ENCODE data around the gene SSBP3. TPM values are rescaled to one million over a fixed set of nuclear protein-coding genes. Genes with fewer than 3 reads are reported as not detected.

The SSBP3 gene
- polyA plus RNA-seq, 3 donors: 18.6 to 43.9 (median 37.0) TPM

DNA sequence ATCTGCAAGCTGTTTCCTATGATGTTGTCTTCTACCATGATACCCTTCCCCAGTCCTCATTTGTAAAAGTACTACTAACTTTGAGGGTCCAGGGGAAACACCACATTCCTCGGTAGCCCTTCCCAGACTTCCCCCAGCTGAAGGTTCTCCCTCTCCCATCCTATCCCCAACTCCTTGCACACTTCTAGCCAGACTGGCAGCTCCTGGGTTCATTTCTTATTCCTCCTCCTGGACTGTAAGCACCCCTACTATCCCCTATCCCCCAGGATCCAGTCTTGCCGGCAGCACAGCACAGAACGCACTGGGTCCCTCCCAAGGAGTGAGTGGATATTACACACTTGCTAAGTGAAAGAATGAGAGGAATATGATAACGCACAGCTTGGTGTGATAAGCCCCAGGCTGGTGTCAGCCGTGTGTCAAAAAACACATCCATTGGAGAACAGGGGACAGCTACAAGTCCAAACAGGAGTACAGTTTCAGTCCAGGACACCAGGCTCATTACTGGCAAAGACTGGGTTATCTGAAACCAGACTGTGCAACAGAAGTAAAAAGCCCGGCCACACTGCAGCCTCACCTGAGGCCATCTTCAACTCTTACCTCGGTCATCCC is 100.2 kb downstream of the SSBP3 start:
- WGBS, 3 donors: 86 to 89% (median 86%) methylated on average over 7 of the region's 7 CpGs
- no peak overlapping the region for H3K27ac ChIP-seq (ENCODE audit: low read depth, low read length)

DNA sequence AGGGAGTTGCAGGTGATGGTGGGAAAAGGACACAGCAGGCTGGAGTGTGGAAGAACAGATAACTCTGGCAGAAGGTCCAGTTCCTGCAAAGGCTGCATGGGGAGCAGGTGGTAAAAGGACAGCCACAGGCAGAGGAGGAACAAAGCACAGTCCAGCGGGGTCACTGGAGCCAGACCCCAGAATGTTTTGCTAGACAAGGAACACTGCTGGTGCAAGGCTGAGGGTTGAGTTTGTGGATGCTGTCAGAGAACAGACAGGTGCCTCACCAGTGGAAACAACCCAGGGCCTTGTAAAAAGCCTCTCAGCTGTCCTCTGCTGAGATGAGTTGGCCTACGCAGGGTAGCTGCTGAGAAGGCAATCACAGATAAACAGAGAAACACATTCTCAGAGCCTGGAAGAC is 101.7 kb downstream of the SSBP3 start:
- WGBS, 3 donors: 89 to 99% (median 93%) methylated on average over 2 of the region's 2 CpGs

DNA sequence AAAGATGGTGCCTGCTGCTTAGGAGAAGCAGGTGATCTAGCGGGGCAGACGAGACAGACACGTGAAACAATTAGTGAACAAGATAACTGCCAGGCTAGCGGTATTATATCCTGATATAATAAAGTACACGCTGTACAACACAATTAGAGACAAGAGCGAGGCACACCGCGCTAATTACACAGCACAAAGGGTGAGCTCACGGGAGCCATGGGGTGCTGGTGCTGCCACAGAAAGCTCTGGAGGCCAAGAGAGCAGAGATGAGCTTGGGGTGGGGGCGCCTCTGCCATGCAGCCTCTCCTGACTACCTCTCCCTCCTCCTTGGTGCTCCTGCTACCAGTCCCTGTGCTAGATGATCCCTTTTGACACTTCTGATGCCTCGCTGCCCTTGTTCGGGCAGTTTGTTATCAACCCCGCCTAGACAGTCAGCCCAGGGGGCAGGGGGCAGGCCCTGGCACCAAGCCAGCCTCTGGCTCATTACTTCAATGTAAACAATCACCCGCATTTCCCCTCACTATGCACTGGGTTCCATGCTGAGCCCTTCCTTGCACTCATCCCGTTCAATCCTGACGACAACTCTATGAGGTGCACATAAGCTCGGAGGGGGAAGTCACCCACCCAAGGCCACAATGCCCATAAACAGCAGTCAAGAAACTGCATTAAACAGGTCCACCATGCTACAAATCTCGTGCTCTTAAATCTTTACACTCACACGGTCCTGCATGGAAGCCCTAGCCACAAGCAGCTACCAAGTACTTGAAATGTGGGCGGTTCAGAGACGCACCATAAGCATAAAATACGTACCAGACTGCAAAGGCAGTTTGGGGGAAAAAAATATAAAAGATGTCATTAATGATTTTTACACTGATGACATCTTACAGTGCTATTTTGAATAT is 103.0 kb downstream of the SSBP3 start:
- WGBS, 3 donors: 81 to 87% (median 85%) methylated on average over 21 to 22 of the region's 22 CpGs
- no peak overlapping the region for H3K27ac ChIP-seq (ENCODE audit: low read depth, low read length)

More for the DNA sequence above, 101.7 kb downstream of the SSBP3 start:
- H3K27ac ChIP-seq (ENCODE audit: low read depth, low read length): no peak overlapping the region

DNA sequence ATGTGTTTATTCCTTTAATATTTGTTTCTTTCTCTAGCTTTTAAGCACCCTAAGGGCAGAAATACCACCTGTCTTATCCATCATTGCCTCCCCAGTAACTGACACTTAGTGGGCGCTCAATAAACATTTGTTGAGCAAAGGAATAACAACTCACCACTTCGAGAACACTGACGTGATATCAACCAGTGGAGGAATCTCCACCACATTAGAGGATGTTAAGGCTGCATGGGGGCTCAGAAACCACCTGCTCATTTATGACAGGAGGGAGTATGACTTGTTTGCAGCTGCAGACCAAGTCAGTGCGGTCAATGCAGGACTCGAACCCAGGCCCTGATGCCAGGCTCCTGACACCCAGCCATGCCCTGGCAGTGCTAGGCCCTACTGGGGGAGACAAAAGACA is 103.6 kb downstream of the SSBP3 start:
- WGBS, 3 donors: 92 to 97% (median 96%) methylated on average over 5 of the region's 5 CpGs
- H3K27ac ChIP-seq (ENCODE audit: low read depth, low read length): no peak overlapping the region

DNA sequence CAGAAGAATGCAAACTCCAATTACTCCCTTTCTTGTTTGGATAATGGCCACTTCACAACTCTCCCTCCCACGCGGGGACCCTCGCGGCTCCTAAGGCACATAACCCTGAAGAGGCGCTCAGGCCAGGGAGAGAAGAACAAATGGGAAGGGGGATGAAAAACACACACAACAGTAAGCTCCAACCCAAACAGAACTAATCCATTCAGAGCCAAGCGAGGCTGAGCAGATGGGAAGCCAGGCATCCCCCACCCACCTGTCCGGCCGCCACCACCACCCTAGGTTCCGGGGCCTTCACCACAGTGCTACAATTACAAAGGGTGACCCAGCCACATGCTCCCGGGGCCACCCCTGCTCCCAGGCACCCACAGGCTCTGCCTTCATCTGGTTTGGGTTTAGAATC is 104.7 kb downstream of the SSBP3 start:
- WGBS, 3 donors: 84 to 91% (median 88%) methylated on average over 10 of the region's 10 CpGs
- H3K27ac ChIP-seq (ENCODE audit: low read depth, low read length): no peak overlapping the region

DNA sequence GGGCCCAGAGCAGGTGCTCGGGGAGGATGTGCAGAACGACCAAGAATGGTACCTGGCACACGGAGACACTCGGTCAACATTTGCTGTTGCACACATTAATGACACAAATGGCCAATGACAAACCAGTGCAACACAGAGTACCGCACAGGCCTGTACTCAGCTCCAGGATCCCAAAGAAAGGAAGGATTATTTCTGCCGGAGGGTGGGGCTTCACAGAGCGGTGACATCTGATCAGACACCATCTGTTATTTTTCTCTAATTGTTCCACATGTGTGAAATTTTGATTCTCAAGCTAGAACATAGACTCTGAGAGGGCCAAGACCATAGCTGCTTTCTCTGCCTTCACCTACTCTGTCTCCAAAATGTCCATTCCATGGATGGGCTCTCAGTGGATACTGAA is 105.8 kb downstream of the SSBP3 start:
- WGBS, 3 donors: 73 to 95% (median 91%) methylated on average over 7 of the region's 7 CpGs
- H3K27ac ChIP-seq (ENCODE audit: low read depth, low read length): no peak overlapping the region

DNA sequence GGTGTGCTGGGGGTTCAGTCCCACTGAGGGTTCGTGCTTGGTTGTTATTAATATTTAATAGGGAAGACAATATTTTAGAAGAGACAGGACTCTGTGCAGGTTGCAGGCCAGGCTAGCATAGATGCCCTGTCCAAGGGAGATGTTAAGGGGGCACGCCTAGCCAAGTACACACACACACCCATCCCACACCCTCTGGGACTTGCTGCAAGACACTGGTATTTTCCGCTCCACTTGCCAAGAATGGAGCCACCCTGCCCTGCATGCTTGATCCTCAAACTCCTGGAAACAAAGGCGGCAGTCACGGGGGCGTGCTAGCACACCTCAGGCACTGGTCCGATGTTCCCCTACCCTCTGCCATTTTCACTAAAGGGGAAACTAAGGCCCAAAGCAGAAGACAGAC is 107.2 kb downstream of the SSBP3 start:
- WGBS, 3 donors: 72 to 78% (median 76%) methylated on average over 7 of the region's 7 CpGs
- H3K27ac ChIP-seq (ENCODE audit: low read depth, low read length): no peak overlapping the region

DNA sequence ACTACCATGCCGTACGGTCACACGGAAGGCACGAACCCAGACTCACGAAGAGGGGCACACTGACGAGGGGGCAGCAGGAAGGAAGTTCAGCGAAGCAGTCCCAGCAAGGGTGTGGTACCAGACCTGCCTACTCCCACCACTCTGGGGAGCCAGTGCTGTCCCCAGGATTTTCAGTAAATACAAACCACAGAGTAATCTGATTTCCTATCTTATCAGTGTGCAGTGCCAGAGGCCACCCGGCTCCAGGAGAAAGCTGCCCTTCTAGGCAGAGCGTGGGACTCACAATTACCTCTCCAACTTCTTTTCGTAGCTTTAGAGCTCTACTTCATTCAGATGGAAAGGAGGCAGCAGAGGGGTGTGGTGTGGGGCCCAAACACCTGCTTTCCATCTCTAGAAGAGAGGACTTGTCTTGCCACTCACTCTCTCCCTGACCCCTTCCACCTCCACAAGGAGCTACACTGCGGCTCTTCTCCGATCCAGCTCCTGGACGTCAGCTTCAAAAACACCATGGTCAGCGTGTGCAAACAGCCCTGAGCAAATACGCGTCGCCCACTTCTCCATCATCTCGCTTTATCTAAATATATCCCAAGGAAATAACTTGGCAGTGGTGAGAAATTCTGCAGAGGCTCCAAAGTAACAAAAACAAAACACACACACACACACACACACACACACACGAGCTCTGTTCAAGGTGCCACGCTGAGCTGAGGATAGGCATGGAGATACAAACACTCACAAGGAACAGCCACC is 107.7 kb downstream of the SSBP3 start:
- no peak overlapping the region for H3K27ac ChIP-seq (ENCODE audit: low read depth, low read length)
- 37 to 49% (median 47%) methylated on average over 20 of the region's 20 CpGs for WGBS, 3 donors

DNA sequence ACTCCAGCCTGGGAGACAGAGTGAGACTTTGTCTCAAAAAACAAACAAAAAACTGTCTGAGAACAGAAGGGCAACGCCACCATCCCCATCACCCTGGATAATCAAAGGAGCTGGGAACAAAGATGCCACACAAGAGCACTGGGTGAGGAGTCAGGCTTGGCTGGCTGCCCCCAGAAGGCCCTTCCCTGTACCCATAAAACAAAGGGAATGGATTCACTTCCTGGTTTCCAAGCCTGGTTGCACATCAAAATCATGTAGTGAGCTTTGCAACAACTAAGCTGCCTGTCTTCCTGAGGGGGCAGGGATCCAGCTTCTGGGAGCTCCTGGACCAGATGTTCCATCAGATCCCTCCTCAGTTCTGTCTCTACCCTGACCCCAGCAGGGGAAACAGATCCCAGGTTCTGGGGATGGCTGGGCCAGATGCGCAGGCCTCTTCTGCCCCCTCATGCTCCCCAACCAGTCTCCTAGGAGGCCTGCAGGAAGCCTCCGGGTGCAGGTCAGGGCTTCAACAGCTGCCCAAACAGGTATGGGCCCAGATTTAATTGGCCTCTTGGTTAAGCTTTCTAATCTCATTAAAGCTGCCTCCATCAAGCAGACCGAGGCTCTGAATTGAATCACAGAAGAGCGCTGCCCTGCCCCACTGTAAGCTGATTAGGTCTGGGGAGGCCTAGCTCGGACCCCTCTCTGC is 108.5 kb downstream of the SSBP3 start:
- no peak overlapping the region for H3K27ac ChIP-seq (ENCODE audit: low read depth, low read length)
- 68 to 80% (median 75%) methylated on average over 6 of the region's 6 CpGs for WGBS, 3 donors

DNA sequence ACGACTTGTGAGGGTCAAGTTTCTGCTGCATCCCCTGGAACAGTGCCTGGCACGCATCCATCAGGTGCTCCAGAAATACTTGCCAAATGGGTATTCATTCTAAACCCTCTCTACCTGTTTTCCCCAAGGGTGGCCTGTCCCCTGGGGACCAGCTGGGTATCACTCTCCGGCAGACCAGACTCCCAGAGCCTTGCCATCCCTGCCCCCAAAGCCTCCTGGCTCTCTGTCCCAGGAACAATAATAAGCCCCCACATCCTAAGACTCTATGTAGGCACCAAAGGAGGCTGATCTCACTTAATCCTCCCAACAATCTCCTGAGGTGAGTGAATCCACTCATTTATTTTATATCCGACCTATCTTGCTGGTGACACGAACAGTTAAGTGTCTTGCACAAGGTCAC is 109.5 kb downstream of the SSBP3 start:
- WGBS, 3 donors: 88 to 91% (median 90%) methylated on average over 5 of the region's 5 CpGs

DNA sequence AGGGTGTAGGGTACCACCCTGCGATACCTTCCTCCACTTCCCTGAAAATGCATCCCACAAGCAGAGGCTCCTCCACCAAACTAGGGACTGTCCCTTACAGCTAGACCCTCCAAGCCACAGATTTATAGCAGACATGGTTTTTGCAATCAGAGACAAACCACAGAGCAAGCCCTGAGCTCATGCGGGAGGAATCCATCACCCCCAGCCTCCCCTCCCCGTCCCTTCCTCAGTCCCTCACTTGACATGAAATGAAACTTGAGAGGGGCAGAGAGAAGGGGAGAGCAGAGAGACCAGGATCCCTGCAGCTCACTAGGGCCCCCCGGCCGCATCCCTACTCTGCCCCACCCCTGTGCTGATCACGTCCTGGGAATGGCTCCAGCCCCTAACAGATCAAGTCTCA is 111.3 kb downstream of the SSBP3 start:
- H3K27ac ChIP-seq (ENCODE audit: low read depth, low read length): no peak overlapping the region
- WGBS, 3 donors: 66 to 83% (median 68%) methylated on average over 6 of the region's 6 CpGs

More for the DNA sequence above, 109.5 kb downstream of the SSBP3 start:
- H3K27ac ChIP-seq (ENCODE audit: low read depth, low read length): no peak overlapping the region

DNA sequence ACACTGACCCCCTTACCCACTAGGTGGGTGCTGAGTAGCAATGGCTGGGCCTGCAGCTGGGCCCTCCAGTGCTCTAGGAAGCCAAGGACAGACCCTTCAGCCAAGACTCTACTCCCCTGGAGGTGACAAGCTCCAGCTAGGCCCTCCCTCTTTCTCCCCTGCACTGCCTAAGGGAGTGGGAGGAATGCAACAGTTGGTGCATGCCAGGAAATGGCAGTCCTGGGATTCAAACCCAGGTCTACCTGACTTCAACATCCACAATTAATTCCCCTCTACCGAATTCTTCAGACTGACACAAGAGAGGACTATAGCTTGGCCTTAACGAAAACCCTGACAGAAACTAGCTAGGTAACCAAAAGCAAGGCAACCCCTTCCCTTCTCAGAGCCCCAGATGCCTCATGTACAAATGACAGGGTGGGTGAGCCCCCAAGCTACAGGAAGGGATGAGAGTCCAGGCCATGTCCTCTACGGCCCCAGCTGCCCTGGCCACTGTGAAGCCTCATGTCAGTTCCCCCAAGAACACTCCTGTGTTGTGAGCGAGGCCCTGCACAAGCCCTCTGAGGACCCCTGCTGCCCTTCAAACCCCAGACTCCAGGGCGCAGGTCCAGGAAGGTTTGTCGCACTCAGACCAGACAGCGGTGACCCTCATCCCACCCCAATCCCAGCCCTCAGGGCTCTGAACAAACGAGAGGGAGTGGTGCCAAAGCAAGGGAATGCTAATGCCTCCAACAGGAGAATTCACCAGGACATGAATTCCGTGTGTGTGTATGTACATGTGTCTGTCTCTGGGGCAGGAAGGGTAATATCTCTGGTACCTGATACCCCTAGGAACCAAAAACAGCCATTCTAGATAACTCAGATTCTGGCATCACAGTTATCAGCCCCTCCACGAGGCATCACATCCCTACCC is 113.9 kb downstream of the SSBP3 start:
- no peak overlapping the region for H3K27ac ChIP-seq (ENCODE audit: low read depth, low read length)
- 83 to 86% (median 83%) methylated on average over 10 of the region's 10 CpGs for WGBS, 3 donors

DNA sequence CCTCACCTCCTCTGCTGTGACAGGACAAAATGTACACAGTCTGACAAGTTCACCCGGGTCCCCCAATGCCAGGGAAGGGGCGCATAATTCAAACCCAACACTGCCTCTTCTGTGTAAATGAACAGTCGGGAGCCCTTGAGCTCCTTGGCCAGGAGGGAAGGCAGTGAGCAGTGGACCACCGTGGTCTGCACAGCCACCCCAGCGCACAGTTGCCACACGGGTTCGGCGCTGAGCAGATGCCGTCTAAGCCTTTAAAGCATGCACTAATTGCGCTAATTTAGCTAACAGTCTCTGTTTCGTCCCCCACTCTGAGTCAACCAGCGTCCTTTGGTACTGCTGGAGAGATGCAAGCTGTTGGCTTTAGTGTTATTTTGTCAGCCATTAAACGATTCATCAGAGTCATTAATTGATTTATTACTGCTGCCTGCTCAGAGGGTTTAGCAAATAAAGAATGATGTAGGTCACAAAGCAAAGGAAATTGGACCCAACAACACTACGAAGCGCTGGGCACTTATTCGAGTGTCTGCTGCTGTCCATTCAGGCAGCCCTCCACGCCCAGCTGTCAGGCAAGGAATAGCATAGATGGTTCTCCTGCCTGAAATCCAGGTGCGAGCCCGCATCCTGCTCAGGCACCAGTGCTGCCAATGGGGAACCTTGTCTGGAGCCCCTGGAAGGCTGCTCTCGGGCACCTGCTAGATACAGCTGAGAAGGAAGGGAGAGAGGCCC is 114.8 kb downstream of the SSBP3 start:
- 76 to 85% (median 81%) methylated on average over 20 of the region's 20 CpGs for WGBS, 3 donors

DNA sequence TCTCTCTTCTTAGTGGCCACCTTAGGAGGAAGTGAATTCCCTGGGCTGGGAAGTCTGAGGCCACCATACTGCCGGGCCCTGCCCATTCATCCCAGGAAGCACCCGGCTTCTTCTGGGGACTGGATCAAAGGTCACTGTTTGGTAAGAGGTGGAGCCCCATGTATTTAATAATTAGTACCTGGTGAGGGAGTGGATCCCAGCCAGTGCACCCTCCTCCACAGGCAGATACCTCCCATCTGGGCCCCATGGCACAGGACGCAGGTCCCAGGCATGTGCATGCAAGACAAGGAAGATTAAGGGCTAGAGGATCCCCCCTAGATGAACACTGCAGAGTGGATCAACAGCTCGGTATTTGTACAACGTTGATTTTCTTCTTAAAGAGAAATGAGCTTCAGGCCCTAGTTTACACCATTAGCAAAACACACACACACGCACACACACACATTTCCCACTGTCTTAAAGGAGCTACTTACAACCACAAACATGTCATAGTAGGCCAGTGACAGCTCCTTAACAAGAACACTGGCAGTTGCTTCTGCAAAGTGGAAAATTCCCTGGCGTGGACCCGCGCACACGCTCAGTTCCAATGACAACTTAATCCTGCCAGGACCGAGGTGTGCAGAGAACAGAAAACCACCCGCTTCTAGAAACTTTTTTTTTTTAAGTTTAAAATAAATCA is 115.5 kb downstream of the SSBP3 start:
- H3K27ac ChIP-seq (ENCODE audit: low read depth, low read length): no peak overlapping the region
- whole genome bisulfite sequencing, 3 donors: 28 to 65% (median 62%) methylated on average over 12 of the region's 12 CpGs

More for the DNA sequence above, 114.8 kb downstream of the SSBP3 start:
- H3K27ac ChIP-seq (ENCODE audit: low read depth, low read length): no peak overlapping the region

DNA sequence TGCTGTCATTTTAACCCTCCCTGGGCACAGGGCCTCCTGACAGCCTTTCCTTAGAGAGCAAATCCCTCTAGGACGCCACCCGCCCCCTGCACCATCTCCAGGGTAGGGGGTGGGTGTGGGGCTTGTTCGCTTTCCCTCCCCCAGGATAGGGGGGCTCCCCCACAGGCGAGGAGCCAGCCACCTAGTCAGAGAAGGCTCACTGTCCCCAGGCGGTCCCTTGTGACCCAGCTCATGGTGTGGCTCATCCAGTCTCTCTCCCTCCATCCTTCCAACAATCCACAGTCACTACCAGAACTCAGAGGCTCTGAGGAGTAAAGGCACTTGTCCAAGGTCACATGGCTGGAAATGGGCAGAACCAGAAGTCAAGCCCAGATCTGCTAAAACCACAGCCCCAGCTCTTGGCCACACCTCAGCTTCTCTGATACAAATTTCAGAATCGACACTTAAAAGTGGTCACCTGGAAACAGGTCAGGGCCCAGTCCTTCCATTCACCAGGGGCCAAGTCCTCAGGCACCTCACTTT is 116.4 kb downstream of the SSBP3 start:
- WGBS, 3 donors: 84 to 90% (median 90%) methylated on average over 6 of the region's 6 CpGs
- no peak overlapping the region for H3K27ac ChIP-seq (ENCODE audit: low read depth, low read length)

DNA sequence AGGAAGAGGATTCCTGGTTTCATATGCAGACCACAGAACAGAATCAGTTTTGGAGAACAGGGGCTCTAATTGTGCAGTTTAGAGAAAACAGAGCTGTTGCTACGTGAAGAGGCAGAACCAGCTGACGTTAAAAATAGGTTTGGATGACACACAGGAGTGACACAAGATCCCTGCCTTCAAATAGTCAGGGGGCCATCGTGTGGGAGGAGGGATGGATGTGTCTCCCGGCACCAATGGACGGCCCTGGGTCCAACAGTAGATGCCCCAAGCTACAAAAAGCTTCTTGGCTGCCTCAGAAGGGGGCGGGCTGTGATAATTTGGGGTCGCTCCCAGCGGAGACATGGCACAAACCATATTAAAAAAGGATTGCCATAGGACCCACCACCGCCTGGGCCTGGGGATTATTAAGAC is 118.4 kb downstream of the SSBP3 start:
- 62 to 87% (median 75%) methylated on average over 9 of the region's 9 CpGs for WGBS, 3 donors
- peak overlapping the region; percentile 34 for H3K27ac ChIP-seq (ENCODE audit: low read depth, low read length)
